A673 (cell line): Measurements from ENCODE around the gene FGFR1OP2. TPM values are rescaled to one million over a fixed set of nuclear protein-coding genes. Genes with fewer than 3 reads are reported as not detected.

Experiments
- BruUV-seq: library from RNA; stranded (reverse); fragments of 400-500 nt; replicated peaks from 2 replicates; lab custom pipeline; 2021; lab: Mats Ljungman, UMichigan
- CTCF ChIA-PET: fragments of 300-600 bp; sonication (Branson Sonifier 250); formaldehyde crosslinking; loops from one replicate; lab custom pipeline; 2022; ENCODE audit warnings: antibody characterized with exemption; lab: Charles Lee
- POLR2A ChIA-PET: fragments of 300-600 bp; sonication (Branson Sonifier 250); formaldehyde crosslinking; loops from one replicate; lab custom pipeline; 2022; ENCODE audit warnings: antibody characterized with exemption; ENCODE audit not compliant: low non-redundant PET; lab: Charles Lee
- DNase-seq: peaks from one replicate; pipeline ENCODE4 v3.0.0-alpha.2; 2015; ENCODE audit warnings: low spot score
- H3K27ac ChIP-seq: fragments of 200-600 bp; sonication (generic); 2 replicates; pipeline ENCODE4 v1.5.1; 2016; ENCODE audit warnings: mixed run types, low read depth, mild to moderate bottlenecking, mixed read lengths, antibody characterized with exemption, low read length; ENCODE audit not compliant: poor library complexity, severe bottlenecking
- H3K27me3 ChIP-seq: fragments of 200-600 bp; sonication (generic); replicated peaks from 2 replicates; pipeline ENCODE4 v1.6.1; 2017; ENCODE audit warnings: mixed run types, low read depth, mild to moderate bottlenecking, mixed read lengths, antibody characterized with exemption, low read length; ENCODE audit not compliant: insufficient read depth, poor library complexity
- H3K36me3 ChIP-seq: fragments of 200-600 bp; sonication (generic); 2 replicates; pipeline ENCODE4 v1.6.1; 2016; ENCODE audit warnings: mixed run types, mild to moderate bottlenecking, mixed read lengths, antibody characterized with exemption, low read length; ENCODE audit not compliant: insufficient read depth, poor library complexity, severe bottlenecking
- H3K4me1 ChIP-seq: fragments of 200-600 bp; sonication (generic); 2 replicates; pipeline ENCODE4 v1.6.1; 2017; ENCODE audit warnings: mixed run types, mild to moderate bottlenecking, mixed read lengths, antibody characterized with exemption, low read length; ENCODE audit not compliant: insufficient read depth, poor library complexity, severe bottlenecking
- H3K4me3 ChIP-seq: fragments of 200-600 bp; sonication (generic); 2 replicates; pipeline ENCODE4 v1.5.1; 2016; ENCODE audit warnings: low read depth, mixed run types, mild to moderate bottlenecking, mixed read lengths, low read length; ENCODE audit not compliant: poor library complexity, severe bottlenecking
- H3K9me3 ChIP-seq: fragments of 200-600 bp; sonication (generic); 2 replicates; pipeline ENCODE4 v1.6.1; 2016; ENCODE audit warnings: mixed run types, low read depth, mild to moderate bottlenecking, mixed read lengths, antibody characterized with exemption, low read length; ENCODE audit not compliant: poor library complexity, severe bottlenecking
- CTCF ChIP-seq: fragments of 300-800, 200-600 bp; sonication (generic); conservative IDR thresholded peaks from 2 replicates; pipeline ENCODE4 v1.5.1; 2017; ENCODE audit warnings: low read depth, mild to moderate bottlenecking, antibody characterized with exemption, low read length, moderate library complexity, mixed read lengths
- EZH2 ChIP-seq: fragments of 200-600 bp; sonication (generic); IDR thresholded peaks from 2 replicates; pipeline ENCODE4 v1.6.1; 2017; ENCODE audit warnings: borderline replicate concordance, low read depth, mild to moderate bottlenecking, mixed read lengths, antibody characterized with exemption, low read length; ENCODE audit not compliant: poor library complexity, severe bottlenecking
- intact Hi-C: fragments of 100-400 bp; cut with micrococcal nuclease; formaldehyde crosslinking; loops from one replicate; pipeline ENCODE4 v1.10.0; 2022; ENCODE audit not compliant: unreplicated experiment
- total RNA-seq: library from RNA; stranded (reverse); gene quantifications from 2 replicates; pipeline ENCODE4 v1.2.3, GENCODE V29; 2021

The FGFR1OP2 gene
- total RNA-seq, 1 experiment from 2014 or later, result 40.3 TPM

- peaks cover 14% of the 10 kb centered on the region for H3K4me1 ChIP-seq
- H3K36me3 ChIP-seq, result no peaks in the 10 kb centered on the region
- no peak overlapping the region for H3K4me3 ChIP-seq
- peak; percentile 49 for DNase-seq
- ChIA-PET POLR2A (no interaction called here), CTCF (no interaction called here)
- no TSS peak for BruUV-seq
- H3K27ac ChIP-seq, result no peak overlapping the region
- no peaks in the 10 kb centered on the region for H3K9me3 ChIP-seq
- no peak for TF ChIP-seq EZH2
- intact Hi-C loops, result no loop called here
- no peaks in the 10 kb centered on the region for H3K27me3 ChIP-seq
These were observed 41.5 kb downstream of the FGFR1OP2 start for GRCh38 chr12:26979733-26980132.

- no peak overlapping the region for H3K27ac ChIP-seq
- DNase-seq, result no peak
- no peak overlapping the region for H3K4me3 ChIP-seq
- BruUV-seq, result no TSS peak
- no peak for TF ChIP-seq EZH2
- no peak for TF ChIP-seq CTCF
- CTCF ChIA-PET, result no interaction called here
- no peaks in the 10 kb centered on the region for H3K9me3 ChIP-seq
- no peaks in the 10 kb centered on the region for H3K36me3 ChIP-seq
- no peaks in the 10 kb centered on the region for H3K27me3 ChIP-seq
- POLR2A ChIA-PET, result no interaction called here
- peaks cover 22% of the 10 kb centered on the region for H3K4me1 ChIP-seq
- intact Hi-C loops, result no loop called here
These were observed 44.6 kb downstream of the FGFR1OP2 start for GRCh38 chr12:26982866-26983265.

GRCh38 chr12:26987634-26988424, 49.6 kb downstream of the FGFR1OP2 start:
- no peak overlapping the region for H3K4me3 ChIP-seq
- peak; percentile 80 for DNase-seq
- H3K27me3 ChIP-seq, result no peaks in the 10 kb centered on the region
- peaks cover 12% of the 10 kb centered on the region for H3K4me1 ChIP-seq
- H3K9me3 ChIP-seq, result no peaks in the 10 kb centered on the region
- no TSS peak for BruUV-seq
- intact Hi-C loops, result no loop called here
- ChIA-PET CTCF (no interaction called here), POLR2A (no interaction called here)
- TF ChIP-seq CTCF (no peak), EZH2 (no peak)
- no peak overlapping the region for H3K27ac ChIP-seq
- H3K36me3 ChIP-seq, result no peaks in the 10 kb centered on the region
